ENCODE data around the gene C1QTNF1.

DNA sequence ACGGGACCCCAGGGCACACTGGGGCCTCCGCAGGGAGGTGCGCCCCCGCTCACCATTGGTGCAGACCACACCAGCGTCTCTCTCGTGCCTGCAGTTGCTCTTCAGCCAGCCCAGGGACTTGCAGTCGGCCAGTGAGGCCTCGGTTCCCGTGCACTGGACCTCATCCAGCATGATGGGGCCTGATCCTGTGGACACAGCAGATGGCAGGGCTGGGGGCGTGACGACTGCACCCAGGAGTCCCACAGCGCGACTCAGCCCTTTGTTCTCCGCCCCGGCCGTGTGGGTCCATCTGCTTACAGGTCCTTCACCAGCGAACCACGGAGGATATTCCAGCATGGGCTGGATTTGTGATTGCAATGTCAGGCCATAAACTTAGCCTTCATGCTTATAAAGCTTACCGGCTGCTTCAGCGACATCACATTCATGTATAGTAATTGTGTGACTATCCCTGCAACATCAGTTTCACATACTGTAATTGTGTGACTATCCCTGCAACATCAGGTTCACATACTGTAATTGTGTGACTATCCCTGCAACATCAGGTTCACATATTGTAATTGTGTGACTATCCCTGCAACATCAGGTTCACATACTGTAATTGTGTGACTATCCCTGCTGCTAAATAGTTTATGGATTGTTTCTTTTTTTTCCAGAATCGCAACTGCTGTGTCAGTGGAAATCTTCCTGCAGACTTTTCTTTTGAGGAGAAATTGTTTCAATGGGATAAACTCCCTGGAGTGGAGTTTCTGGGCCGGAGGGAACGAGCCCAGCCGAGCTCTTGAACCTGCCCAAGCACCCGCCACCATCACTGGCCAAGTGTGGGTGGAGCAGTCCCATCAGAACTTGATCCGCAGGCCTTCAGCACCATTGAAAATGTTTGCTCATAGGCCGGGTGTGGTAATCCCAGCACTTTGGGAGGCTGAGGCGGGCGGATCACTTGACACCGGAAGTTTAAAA lies 49.1 kb upstream of the C1QTNF1 start:
- TF ChIP-seq POLR2AphosphoS5 (IDR thresholded peaks at IDR 0.05; ENCODE audit: low read depth, low read length) (no peak), POLR2A (IDR thresholded peaks at IDR 0.05; ENCODE audit: low read depth, low read length) (no peak), PAX5 (IDR thresholded peaks at IDR 0.05; ENCODE audit: insufficient read depth, low read length, severe bottlenecking) (no peak)

All from GM12891 (cell line).